Smooth muscle cell (in vitro differentiated cells): ENCODE measurements around the gene HDAC5. TPM values are rescaled to one million over a fixed set of nuclear protein-coding genes. Genes with fewer than 3 reads are reported as not detected.
"Not testable (repeated sequence)": the region's sequence is repeated elsewhere in the genome, so short reads cannot be mapped to it uniquely, and the experiment has no call there.

Experiments
- DNase-seq: peaks from one replicate; lab custom pipeline; 2025; ENCODE audit not compliant: unreplicated experiment; lab: John Stamatoyannopoulos, UW
- H2AFZ ChIP-seq: fragments of 200-600 bp; sonication (generic); 2 replicates; pipeline ENCODE4 v1.6.0; 2016; ENCODE audit warnings: antibody characterized with exemption, low read depth, mild to moderate bottlenecking
- H3F3A ChIP-seq: fragments of 200-600 bp; sonication (generic); 2 replicates; pipeline ENCODE4 v1.6.0; 2017; ENCODE audit warnings: antibody characterized with exemption, low read depth
- H3K27ac ChIP-seq: fragments of 200-600 bp; sonication (generic); 2 replicates; pipeline ENCODE4 v1.5.1; 2016; ENCODE audit warnings: low read depth, mild to moderate bottlenecking
- H3K27me3 ChIP-seq: fragments of 200-600 bp; sonication (generic); 2 replicates; pipeline ENCODE4 v1.6.1; 2016; ENCODE audit warnings: low read depth, mild to moderate bottlenecking
- H3K36me3 ChIP-seq: fragments of 200-600 bp; sonication (generic); 2 replicates; pipeline ENCODE4 v1.5.1; 2016; ENCODE audit warnings: low read depth
- H3K4me1 ChIP-seq: fragments of 200-600 bp; sonication (generic); 2 replicates; pipeline ENCODE4 v1.5.1; 2016; ENCODE audit warnings: low read depth
- H3K4me2 ChIP-seq: fragments of 200-600 bp; sonication (generic); 2 replicates; pipeline ENCODE4 v1.6.0; 2016; ENCODE audit warnings: mild to moderate bottlenecking
- H3K4me3 ChIP-seq: fragments of 200-600 bp; sonication (generic); 2 replicates; pipeline ENCODE4 v1.5.1; 2016; ENCODE audit warnings: mild to moderate bottlenecking
- H3K79me2 ChIP-seq: fragments of 200-600 bp; sonication (generic); 2 replicates; pipeline ENCODE4 v1.6.0; 2016; ENCODE audit warnings: low read depth, mild to moderate bottlenecking
- H3K9ac ChIP-seq: fragments of 200-600 bp; sonication (generic); 2 replicates; pipeline ENCODE4 v1.6.0; 2016; ENCODE audit warnings: low read depth
- H3K9me3 ChIP-seq: fragments of 200-600 bp; sonication (generic); replicated peaks from 2 replicates; pipeline ENCODE4 v1.5.1; 2016; ENCODE audit warnings: low read depth
- H4K20me1 ChIP-seq: fragments of 200-600 bp; sonication (generic); 2 replicates; pipeline ENCODE4 v1.6.0; 2016; ENCODE audit warnings: low read depth
- CTCF ChIP-seq: fragments of 200-600 bp; sonication (generic); IDR thresholded peaks from 2 replicates; pipeline ENCODE4 v1.5.1; 2017; ENCODE audit warnings: borderline replicate concordance, mild to moderate bottlenecking, antibody characterized with exemption; ENCODE audit not compliant: insufficient read depth, poor library complexity, severe bottlenecking
- WGBS: methylation state at CpG from one replicate; pipeline ENCODE4 v1.1.7; 2016; ENCODE audit warnings: low lambda C conversion rate; 5-methylcytosine and 5-hydroxymethylcytosine counted together
- polyA plus RNA-seq: library from polyadenylated mRNA; unstranded; fragments of >200 nt; fragmentation: Nextera tagmentation; extraction: Ambion mirVana; gene quantifications from 2 replicates; pipeline ENCODE4 v1.2.1, GENCODE V29; 2016
- total RNA-seq: library from RNA; depleted of rRNA; stranded (reverse); fragments of >200 nt; gene quantifications from 2 replicates; pipeline ENCODE4 v1.2.3, GENCODE V29; 2014

Gene HDAC5
- total and polyA plus RNA-seq, 2 experiments from 2014 or later = 52.6 to 65.3 TPM

DNA sequence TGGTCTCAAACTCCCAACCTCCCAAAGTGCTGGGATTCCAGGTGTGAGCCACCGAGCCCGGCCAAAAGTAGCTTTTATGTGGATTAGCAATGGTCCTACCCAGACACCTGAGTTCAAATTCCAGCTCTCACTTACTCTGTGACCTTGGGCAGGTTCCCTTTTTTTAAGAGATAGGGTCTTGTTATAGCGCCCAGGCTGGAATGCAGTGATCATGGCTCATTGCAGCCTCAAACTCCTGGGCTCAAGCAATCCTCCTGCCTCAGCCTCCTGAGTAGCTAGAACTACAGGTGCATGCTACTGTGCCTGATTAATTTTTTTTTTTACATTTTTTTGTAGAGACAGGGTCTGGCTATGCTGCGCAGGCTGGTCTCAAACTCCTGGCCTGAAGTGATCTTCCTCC, 16.6 kb downstream of the HDAC5 start:
- peaks cover 25% of the 10 kb centered on the region for H3K4me1 ChIP-seq
- TF ChIP-seq CTCF = no peak
- H3K4me2 ChIP-seq = no peak overlapping the region
- peaks cover 34% of the 10 kb centered on the region for H4K20me1 ChIP-seq
- DNase-seq = no peak
- H3K27ac ChIP-seq = no peak overlapping the region
- peaks cover 51% of the 10 kb centered on the region for H3K79me2 ChIP-seq
- no peak overlapping the region for H2AFZ ChIP-seq
- WGBS = 95% methylated on average over 4 of the region's 4 CpGs
- H3K36me3 ChIP-seq = no peaks in the 10 kb centered on the region
- no peaks in the 10 kb centered on the region for H3F3A ChIP-seq
- H3K27me3 ChIP-seq = no peaks in the 10 kb centered on the region
- no peak overlapping the region for H3K9ac ChIP-seq
- H3K4me3 ChIP-seq = no peak overlapping the region
- no peaks in the 10 kb centered on the region for H3K9me3 ChIP-seq

- no peak for TF ChIP-seq CTCF
- no peak overlapping the region for H3K27ac ChIP-seq
- peaks cover 18% of the 10 kb centered on the region for H3K4me1 ChIP-seq
- H3F3A ChIP-seq = no peaks in the 10 kb centered on the region
- H3K9me3 ChIP-seq = no peaks in the 10 kb centered on the region
- no peak overlapping the region for H3K4me3 ChIP-seq
- no peaks in the 10 kb centered on the region for H3K36me3 ChIP-seq
- peaks cover 52% of the 10 kb centered on the region for H3K79me2 ChIP-seq
- H3K4me2 ChIP-seq = no peak overlapping the region
- 37% methylated on average over 3 of the region's 3 CpGs for WGBS
- peaks cover 30% of the 10 kb centered on the region for H4K20me1 ChIP-seq
- no peaks in the 10 kb centered on the region for H3K27me3 ChIP-seq
- no peak overlapping the region for H2AFZ ChIP-seq
- no peak overlapping the region for H3K9ac ChIP-seq
- no peak for DNase-seq
Measured at GRCh38 chr17:44105941-44106340, 17.5 kb downstream of the HDAC5 start.

- Histone ChIP-seq H3K9ac (no peak overlapping the region), H3K4me3 (no peak overlapping the region), H2AFZ (no peak overlapping the region), H3K79me2 (peaks cover 54% of the 10 kb centered on the region), H4K20me1 (peaks cover 27% of the 10 kb centered on the region), H3K36me3 (no peaks in the 10 kb centered on the region), H3F3A (no peaks in the 10 kb centered on the region), H3K4me1 (peaks cover 15% of the 10 kb centered on the region), H3K27ac (no peak overlapping the region), H3K9me3 (no peaks in the 10 kb centered on the region), H3K27me3 (no peaks in the 10 kb centered on the region), H3K4me2 (no peak overlapping the region)
- DNase-seq = no peak
- no peak for TF ChIP-seq CTCF
- WGBS = 96% methylated on average over 3 of the region's 3 CpGs
Measured at GRCh38 chr17:44105483-44105882, 18.0 kb downstream of the HDAC5 start.

DNA sequence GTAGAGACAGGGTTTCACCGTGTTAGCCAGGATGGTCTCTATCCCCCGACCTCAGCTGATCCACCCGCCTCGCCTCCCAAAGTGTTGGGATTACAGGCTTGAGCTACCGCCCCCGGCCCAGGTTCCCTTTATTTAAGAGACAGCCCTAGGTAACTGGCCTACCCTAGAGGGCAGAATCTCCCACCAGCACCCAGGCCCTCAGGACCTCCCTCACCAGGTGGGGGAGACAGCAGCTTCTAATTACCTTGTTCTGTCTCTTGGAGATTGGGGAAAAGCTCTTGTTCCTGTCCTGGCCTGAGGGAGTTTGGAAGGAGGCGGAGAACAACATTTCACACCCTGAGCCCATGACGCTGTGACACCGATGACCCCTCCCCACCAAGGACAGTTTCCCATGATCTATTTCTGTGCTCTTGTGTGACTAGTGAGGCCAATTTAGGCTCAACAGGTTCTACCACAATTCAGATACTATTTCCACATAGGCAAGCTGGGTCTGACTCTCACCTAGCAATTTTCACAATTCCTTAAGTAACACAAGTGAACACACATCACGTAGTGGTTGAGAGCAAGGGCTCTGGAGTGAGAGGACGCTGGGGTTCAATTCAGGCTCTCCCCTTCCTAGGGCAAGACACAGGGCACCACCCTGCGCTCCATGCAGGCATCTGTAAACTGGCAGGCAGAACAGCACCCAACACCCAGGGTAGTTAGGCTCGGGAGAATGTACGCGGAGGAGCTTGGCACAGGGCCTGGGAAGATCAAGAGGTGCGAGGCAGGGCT, 20.4 kb downstream of the HDAC5 start:
- H3K4me1 ChIP-seq = no peaks in the 10 kb centered on the region
- no peaks in the 10 kb centered on the region for H3K9me3 ChIP-seq
- no peaks in the 10 kb centered on the region for H3K27me3 ChIP-seq
- peaks cover 16% of the 10 kb centered on the region for H4K20me1 ChIP-seq
- no peaks in the 10 kb centered on the region for H3K36me3 ChIP-seq
- no peak overlapping the region for H3K9ac ChIP-seq
- no peak overlapping the region for H2AFZ ChIP-seq
- peaks cover 50% of the 10 kb centered on the region for H3K79me2 ChIP-seq
- peak overlapping the region; percentile 62 for H3K27ac ChIP-seq
- 76% methylated on average over 16 of the region's 16 CpGs for WGBS
- H3K4me2 ChIP-seq = no peak overlapping the region
- peaks cover 1% of the 10 kb centered on the region for H3F3A ChIP-seq
- no peak for DNase-seq
- H3K4me3 ChIP-seq = no peak overlapping the region
- TF ChIP-seq CTCF = no peak

DNA sequence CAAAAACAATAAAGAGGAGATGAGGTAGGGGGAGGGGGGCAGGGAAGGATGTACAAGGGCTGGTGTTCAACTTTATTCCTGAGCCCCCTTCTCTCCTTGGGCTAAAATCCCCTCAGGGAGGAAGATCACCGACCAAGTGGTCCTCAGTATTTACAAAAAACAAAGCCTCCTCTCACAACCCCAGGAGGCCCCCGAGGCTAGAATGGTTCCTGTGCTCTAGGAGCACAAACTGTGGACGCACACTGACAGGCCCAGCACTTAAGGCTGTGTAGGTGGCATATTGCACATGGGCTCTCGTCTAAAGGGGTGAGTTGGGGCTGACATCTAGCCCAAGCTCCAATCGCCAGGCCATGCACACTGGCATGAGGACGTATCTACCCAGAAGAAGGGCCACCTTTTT, 21.6 kb downstream of the HDAC5 start:
- not testable (repeated sequence) for H2AFZ ChIP-seq, H3K36me3 ChIP-seq, H3K4me3 ChIP-seq, DNase-seq, H3K4me1 ChIP-seq, H3K9me3 ChIP-seq, H3K27me3 ChIP-seq
- Histone ChIP-seq H3F3A (peaks cover 11% of the 10 kb centered on the region), H3K27ac (peak overlapping the region; percentile 77), H4K20me1 (peaks cover 19% of the 10 kb centered on the region), H3K9ac (peak overlapping the region; percentile 14), H3K4me2 (peak overlapping the region; percentile 56), H3K79me2 (peaks cover 43% of the 10 kb centered on the region)
- WGBS = 83% methylated on average over 6 of the region's 6 CpGs
